HepG2 (cell line): ENCODE measurements around the gene CPS1.

Experiments used
- FOXJ3 ChIP-seq: sonication (generic); formaldehyde crosslinking; IDR thresholded peaks from 2 replicates; pipeline ENCODE4 v1.4.0; 2020; ENCODE audit warnings: missing genetic modification reagents, mild to moderate bottlenecking, borderline replicate concordance
- JUN ChIP-seq: sonication (generic); formaldehyde crosslinking; IDR thresholded peaks from 2 replicates; pipeline ENCODE4 v1.4.0; 2020; ENCODE audit warnings: mild to moderate bottlenecking, missing genetic modification reagents
- NFRKB ChIP-seq: fragments of 450-650 bp; IDR thresholded peaks from 2 replicates; pipeline ENCODE4 v1.6.1; 2017
- PHF8 ChIP-seq: sonication (generic); formaldehyde crosslinking; IDR thresholded peaks from 2 replicates; pipeline ENCODE4 v1.5.0; 2020; ENCODE audit warnings: missing genetic modification reagents
- SUZ12 ChIP-seq: fragments of 150-350 bp; IDR thresholded peaks from 2 replicates; pipeline ENCODE4 v1.6.1; 2014; ENCODE audit warnings: low read depth, low read length
- TF ChIP-seq, protein P1 (sequence below): sonication (generic); formaldehyde crosslinking; IDR thresholded peaks from 2 replicates; pipeline ENCODE4 v1.5.0; 2020; ENCODE audit warnings: mild to moderate bottlenecking, missing genetic modification reagents, moderate library complexity

DNA sequence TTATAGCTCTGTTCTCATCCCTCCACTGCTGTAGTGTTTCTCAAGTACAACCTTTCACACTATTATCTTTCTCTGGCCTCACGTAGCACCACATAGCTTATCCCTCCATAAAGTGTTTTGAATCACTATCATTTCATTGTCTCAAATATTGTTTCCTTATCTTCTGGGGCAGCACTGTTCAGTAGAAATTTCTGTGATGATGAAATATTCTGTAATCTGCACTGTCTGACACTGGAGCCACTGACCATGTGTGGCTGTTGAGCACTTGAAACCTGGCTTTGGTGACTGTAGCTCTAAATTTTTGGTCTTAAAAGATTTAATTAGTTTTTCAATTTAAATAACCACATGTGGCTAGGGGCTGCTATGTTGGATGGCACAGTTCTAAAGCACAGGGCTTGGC, 78.9 kb downstream of the CPS1 start:
- TF ChIP-seq PHF8 (CRISPR knock-in tag) (no peak), NFRKB (no peak), JUN (no peak), FOXJ3 (no peak), SUZ12 (no peak)
- TF ChIP-seq, protein P1, sequence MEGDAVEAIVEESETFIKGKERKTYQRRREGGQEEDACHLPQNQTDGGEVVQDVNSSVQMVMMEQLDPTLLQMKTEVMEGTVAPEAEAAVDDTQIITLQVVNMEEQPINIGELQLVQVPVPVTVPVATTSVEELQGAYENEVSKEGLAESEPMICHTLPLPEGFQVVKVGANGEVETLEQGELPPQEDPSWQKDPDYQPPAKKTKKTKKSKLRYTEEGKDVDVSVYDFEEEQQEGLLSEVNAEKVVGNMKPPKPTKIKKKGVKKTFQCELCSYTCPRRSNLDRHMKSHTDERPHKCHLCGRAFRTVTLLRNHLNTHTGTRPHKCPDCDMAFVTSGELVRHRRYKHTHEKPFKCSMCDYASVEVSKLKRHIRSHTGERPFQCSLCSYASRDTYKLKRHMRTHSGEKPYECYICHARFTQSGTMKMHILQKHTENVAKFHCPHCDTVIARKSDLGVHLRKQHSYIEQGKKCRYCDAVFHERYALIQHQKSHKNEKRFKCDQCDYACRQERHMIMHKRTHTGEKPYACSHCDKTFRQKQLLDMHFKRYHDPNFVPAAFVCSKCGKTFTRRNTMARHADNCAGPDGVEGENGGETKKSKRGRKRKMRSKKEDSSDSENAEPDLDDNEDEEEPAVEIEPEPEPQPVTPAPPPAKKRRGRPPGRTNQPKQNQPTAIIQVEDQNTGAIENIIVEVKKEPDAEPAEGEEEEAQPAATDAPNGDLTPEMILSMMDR (CRISPR knock-in tag) = no peak
